AG08396 (cell line): ENCODE data around the gene TPSD1.
"Not testable (repeated sequence)": the region's sequence is repeated elsewhere in the genome, so short reads cannot be mapped to it uniquely, and the experiment has no call there.

Source experiments
- DNase-seq: peaks from one replicate; pipeline ENCODE4 v3.0.0; 2012; ENCODE audit warnings: low spot score, mixed read lengths

The TPSD1 gene

DNA sequence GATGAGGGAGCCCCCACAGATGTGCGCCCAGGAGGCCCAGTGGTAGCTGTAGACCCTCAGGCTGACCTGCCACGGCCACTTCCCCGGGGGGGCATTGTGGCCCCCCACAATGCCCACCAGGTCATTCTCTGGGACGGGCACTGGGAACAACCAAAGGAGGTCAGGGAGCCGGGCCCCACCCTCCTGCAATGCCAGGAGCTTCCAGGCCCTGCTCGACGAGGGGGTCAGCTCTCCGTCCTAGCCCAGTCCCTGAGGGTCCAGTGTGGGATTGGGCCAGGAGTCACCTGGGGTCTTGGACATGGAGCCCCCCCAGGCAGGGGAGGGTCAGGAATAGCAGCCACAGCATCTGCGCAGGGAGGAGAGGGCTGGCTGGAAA is 7.0 kb downstream of the TPSD1 start:
- DNase-seq: no peak

GRCh38 chr16:1263591-1264344 is 7.9 kb downstream of the TPSD1 start:
- DNase-seq: no peak

DNA sequence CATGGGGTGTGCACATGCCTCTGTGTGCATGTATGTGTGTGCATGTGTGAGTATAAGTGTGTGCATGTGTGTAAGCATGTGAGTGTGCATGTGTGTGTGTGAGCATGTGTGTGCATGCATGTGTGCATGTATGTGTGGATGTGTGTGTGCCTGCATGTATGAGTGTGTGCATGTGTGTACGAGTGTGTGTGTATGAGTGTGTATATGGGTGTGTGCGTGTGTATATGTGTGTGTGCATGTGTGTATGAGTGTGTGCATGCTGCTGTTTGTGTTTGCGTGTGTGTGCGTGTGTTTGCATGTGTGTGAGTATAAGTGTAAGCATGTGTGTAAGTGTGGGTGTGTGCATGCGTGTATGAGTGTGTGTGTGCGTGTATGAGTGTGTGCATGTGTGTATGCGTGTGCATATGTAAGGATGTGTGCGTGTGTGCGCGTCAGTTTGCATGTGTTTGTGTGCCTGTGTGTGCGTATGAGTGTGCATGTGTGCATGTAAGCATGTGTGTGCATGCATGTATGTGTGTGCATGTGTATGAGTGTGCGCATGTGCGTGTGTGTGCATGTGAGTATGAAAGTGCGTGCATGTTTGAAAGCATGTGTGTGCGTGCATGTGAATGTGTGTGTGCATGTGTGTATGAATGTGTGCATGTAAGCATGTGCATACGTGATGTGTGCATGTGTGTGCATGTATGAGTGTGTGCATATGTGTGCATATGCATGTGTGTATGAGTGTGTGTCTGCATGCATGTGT is 8.6 kb downstream of the TPSD1 start:
- DNase-seq: no peak

DNA sequence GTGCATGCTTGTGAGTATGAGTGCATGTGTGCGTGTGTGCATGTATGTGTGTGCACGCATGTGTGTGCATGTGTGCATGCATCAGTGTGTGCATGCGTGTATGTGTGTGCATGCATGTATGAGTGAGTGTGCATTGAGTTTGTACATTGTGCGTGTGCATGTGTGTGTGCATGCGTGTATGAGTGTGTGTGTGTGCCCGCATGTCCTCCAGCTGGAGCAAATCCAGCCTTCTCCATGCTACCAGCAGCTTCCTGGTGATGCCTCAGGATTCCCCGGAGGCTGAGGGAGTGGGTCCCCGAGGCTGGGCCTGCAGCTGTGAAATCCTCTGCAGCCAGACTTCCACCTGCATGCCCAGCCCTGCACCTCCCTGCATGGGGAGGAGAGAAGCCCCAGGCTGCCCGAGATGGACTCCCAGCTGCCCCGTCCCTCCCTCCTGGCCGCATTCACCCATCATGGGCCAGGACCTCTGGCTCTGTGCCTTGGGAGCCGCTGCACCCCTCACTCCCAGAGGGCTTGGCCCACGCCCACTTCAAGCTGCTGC is 9.3 kb downstream of the TPSD1 start:
- no peak for DNase-seq

DNA sequence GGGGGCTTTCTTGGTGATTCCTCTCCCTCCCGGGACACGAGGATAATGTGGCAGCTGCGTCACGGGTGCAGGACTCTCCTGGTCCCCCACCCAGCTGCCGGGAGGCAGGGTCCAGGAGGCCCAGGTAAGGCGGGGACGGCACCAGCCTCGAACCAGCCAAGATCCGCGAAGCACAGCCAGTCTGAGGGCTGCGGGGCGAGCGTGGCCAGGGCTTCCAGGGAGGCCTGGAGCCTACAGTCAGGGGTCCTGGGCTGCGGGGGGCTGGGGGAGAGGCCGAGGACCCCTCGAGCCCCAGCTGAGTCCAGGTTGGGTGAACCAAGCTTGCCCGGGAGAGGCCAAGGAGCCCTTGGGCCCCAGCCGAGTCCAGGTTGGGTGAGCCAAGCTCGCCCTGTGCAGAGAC is 10.0 kb downstream of the TPSD1 start:
- DNase-seq: no peak

GRCh38 chr16:1269418-1269817 is 13.5 kb downstream of the TPSD1 start:
- not testable (repeated sequence) for DNase-seq

- no peak for DNase-seq
Measured at GRCh38 chr16:1271380-1271723, 15.5 kb downstream of the TPSD1 start.

- not testable (repeated sequence) for DNase-seq
Measured at GRCh38 chr16:1271724-1272413, 16.0 kb downstream of the TPSD1 start.

DNA sequence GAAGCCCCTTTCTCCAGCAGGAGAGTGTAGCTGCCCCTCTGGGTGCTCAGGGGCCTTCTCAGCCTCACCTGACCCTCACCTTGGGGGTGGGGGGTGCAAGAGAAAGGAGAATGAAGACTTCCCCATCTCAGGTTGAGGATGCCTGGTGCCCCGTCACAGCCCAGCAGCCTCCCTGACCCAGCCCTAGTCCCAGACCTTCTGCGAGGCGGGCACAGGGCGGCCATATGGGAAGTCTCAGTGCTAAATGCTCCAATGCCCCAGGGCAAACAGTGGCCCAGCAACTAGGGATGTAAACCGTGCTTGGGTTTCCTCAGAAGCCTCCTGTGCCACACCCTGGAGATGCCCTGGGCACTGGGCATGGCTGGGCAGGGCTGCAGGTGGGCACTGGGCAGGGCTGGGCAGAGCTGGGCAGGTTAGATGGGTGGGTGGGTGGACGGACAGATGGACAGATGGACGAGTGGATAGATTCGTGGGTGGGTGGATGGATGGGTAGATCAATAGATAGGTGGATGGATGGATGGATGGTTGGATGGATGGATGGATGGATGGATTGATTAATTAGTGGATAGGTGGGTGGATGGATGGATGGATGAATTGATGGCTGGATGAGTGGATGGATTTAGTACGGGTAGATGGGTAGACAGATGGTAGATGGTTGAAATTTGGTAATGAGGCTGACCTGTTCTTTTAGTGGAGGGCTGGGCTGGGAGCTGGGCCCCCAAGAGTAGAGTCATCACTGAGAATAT is 16.8 kb downstream of the TPSD1 start:
- DNase-seq: no peak

- no peak for DNase-seq
Measured at GRCh38 chr16:1273816-1274215, 17.9 kb downstream of the TPSD1 start.

DNA sequence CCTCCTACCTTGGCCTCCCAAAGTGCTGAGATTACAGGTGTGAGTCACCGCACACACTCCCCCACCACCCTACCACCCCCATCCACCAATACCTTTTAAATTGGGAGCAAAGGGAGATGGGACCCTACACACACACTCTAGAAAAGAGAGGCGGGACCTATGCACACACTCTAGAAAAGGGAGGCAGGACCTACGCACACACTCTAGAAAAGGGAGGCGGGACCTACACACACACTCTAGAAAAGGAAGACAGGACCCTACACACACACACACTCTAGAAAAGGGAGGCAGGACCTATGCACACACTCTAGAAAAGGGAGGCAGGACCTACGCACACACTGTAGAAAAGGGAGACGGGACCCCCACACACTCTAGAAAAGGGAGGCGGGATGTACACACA is 18.9 kb downstream of the TPSD1 start:
- no peak for DNase-seq

GRCh38 chr16:1275791-1276579 is 20.1 kb downstream of the TPSD1 start:
- no peak for DNase-seq

DNA sequence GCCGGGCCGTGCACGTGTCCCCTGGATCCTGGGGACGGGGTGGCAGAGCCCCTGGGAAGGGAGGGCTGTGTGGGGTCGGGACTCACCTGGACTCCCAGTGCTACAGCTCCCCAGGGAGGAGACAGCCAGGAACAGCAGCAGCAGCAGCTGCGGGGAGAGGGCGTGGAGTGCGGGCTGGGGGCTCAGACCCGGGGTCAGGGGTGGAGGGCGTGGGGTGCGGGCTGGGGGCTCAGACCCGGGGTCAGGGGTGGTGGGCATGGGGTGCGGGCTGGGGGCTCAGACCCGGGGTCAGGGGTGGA is 20.7 kb downstream of the TPSD1 start:
- DNase-seq: no peak

DNA sequence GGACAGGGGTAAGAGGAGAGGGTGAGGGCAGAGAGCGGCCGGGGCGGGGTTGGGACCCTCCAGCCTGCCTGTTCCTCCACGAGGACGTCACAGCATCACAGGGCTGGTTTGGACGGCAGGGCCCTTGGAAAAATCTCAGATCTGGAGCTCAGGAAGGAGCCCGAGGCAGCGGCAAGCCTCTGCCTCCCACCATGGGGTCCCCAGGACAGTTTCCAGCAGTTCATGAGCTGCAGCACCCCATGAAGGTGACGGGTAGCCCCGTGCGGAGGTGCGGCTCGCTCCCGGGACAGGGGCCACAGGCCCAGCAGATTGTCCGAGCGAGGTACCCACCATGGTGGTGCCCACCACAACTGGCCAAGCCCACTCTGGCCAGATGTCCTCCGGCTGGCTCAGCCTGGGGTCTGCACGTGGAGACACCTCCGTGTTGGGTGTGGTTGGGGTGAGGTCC is 21.3 kb downstream of the TPSD1 start:
- no peak for DNase-seq

DNA sequence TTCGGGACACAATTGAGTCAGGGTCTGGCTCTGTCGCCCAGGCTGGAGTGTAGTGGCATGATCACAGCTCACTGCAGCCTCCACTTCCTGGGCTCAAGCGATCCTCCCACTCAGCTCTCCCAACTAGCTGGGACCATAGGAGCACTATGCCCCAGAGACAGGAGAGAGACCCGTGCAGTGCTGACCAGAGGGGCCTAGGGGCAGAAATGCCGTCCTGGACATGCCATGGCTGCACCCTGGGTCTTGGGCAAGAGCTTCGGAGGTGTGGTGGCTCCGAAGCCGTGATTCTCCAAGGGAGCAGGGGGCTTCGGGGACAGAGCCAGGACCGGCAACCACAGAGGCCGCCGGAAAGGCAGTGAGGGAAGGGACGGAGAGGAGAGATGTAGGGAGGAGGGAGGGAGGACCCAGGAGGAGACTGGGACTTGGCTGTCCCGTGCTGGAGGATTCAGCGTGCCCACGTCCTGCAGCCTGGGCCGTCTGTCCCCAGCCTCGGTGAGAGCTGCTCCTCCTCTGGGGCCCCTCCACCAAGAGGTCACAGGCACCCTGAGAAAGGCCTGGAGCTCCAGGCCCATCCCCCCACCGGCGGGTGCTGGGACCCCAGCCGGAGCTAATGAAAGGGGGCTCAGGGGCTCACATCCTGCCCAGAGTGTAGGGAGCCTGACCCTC is 21.9 kb downstream of the TPSD1 start:
- DNase-seq: no peak

GRCh38 chr16:1278477-1278876 is 22.6 kb downstream of the TPSD1 start:
- DNase-seq: no peak

DNA sequence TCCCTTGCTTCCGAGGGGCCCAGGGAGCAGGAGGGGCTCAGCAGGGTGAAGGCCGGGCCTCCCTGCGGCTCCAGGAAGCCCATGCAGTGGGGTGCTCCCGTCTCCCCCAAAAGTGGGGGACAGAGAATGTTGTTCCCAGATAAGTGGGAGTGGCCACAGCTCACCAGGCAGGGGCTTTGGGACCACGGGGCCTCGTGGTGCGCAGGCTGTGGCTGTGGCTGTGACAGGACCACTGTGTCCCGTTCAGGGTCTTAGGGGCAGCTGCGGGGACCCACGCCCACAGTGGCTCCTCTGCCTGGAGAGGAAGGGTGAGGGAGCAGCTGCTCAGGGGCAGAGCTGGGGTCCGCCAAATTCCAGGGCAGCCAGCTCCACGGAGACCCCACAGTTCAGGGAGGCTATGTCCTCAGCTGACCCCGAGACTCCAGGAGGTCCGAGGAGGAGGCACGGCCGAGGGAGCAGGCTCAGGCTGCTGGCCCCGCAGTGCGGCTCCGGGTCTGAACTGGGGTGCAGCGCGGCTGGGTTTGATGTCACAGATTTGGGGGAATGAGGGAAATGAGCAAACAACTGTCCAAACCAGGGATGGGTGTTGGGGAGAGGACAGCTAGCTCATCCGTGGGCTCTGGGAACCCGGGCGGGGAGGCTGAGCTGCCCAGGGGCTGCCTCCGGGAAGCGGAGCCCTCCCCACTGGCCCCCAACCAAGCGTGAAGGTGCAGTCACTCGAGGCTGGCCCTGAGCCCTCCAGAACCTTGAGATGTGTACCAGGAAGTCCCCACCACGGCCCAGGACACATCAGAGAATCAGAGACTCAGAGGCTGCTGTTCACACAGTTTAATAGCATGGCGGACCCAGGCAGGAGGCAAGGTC is 23.4 kb downstream of the TPSD1 start:
- DNase-seq: no peak

DNA sequence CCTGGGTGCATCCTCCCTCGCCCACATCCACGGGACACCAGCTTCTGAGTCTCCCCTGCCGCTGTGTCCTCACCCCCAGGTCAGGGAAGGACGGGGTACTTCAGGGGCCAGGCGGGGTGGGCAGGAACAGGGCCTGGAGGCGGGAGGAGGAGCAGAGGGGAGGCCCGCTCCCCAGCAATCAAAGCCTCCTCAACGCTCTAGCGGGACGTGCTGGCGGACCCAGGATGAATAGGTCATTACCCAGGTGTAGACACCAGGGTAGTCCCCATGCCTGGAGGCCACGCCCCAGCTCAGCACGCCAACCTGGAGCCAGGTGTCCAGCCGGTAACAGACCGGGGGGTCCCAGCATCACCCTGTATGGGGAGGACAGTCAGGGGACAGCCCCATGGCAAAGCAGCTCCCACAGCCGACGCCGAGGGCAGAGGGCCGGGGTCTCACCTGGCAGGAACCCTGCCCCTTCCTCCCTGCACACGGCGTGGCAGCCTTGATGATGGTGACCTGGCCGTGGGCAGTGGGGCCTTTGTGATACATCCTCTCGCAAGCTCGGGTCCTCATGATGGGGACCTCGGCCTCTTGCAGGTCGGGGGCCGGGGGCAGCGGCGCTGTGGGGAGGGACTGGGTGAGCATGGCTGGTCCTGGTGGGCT is 24.2 kb downstream of the TPSD1 start:
- no peak for DNase-seq

GRCh38 chr16:1280783-1281182 is 24.9 kb downstream of the TPSD1 start:
- DNase-seq: no peak
